GM12892 (cell line): ENCODE measurements around the gene AZGP1.

Experiments
- POLR2A ChIP-seq: IDR thresholded peaks from 2 replicates; pipeline ENCODE4 v1.6.1; 2011; ENCODE audit warnings: low read depth, low read length, control low read depth
- TAF1 ChIP-seq: IDR thresholded peaks from 2 replicates; pipeline ENCODE4 v1.6.1; 2011; ENCODE audit warnings: low read depth, mild to moderate bottlenecking, control low read depth, low read length, borderline replicate concordance

DNA sequence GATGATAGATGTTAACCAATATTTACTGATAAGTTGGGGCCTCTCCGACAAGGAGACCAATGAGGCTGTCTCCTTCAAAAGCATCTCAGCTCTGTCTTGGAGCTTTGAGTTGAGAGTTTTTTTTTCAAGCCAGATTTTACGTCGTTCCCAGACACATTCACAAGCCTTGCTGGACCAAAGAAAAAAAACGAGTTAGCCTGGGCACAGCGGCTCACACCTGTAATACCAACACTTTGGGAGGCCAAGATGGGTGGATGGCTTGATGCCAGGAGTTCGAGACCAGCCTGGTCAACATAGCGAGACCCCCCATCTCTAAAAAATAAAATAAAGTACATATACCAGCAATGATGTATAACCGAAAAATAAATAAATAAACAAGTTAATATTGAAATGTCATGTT, 19.0 kb upstream of the AZGP1 start:
- TF ChIP-seq POLR2A (no peak), TAF1 (no peak)
